Activated CD4-positive, CD25-positive, alpha-beta regulatory T cell treated with anti-CD3 and anti-CD28 coated beads, Interleukin-2, amount 50 U/mL, for 16 hours (primary cell): ENCODE data around the gene MRPS24.

Source experiments
- DNase-seq: peaks from one replicate; pipeline ENCODE4 v3.0.0-alpha.2; 2020; ENCODE audit warnings: low read depth, low spot score

The MRPS24 gene

DNA sequence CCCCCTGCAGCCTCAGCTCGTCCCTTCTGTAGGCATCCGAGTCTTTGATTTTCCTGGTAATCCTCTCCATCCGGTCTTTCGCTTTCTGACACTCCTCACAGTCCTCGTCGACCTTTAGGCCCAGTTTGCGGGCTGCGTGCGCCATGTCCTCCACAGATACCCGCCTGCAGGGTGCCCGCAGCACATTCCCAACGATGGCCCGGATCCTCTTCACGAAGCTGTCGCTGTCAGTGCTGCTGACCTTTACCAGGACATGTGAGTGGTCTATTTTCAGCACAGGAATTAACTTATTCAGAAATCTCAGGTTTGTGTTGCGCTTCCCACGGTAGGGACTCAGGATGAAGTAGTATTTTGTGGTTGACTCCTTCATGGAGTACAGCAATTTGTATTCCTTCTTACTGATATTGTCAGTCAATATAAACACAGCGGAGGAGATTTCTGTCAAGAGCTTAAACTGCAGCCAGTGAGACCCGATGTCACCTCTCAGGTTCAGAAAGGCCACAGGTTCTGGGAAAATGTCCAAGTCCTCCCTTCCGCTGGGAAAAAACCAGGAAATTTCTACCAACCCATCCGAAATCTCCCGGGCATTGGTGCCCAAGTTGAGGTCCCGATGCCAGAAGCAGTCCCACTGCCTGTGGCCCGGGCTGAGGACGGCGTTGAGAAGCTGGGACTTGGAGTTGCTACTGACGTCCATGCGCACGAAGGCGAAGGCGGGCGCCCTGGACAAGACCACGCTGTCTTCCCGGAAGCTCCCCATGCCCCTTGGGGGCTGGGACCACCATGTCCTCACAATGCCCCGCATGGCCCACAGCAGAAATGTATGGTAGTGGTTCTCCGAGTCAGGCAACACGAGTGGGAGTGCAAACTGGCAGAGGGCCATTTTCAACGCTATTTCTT lies 8.9 kb upstream of the MRPS24 start:
- no peak for DNase-seq

DNA sequence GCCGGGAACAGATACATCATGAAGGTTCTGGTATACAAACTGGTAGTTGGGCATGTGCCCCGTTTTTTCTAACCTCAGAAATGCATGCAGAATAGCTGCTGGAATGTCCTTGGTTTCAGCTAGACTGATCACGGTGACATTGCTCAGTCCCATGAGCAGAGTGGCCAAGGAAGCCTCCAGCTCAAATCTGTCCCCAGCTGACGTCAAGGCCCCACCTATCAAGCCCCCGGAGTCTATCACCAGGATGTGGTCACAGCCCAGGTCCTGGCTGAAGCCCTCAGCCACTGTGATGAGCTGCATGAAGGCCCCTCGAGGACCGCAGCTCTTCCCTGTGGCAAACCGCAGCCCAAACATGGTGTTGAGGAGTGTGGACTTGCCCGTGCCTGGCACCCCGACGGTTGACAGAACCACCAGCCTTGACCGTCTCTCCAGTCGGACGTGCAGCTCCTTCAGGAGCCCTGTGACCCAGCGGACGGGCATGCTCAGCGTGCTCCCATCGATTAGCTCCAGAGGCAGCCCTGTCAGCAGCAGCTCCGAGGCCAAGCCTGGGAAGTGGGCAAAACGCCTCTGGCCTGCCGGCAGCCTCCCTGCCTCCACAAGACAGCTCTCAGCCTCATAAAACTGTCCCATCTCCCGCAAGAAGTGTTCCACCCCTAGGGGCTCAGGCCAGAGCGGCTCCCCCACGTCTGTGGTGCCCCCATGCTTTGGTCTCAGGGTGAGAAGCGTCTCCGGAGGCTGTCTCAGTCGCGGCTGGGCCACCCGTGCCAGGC lies 7.8 kb upstream of the MRPS24 start:
- DNase-seq, result no peak

DNA sequence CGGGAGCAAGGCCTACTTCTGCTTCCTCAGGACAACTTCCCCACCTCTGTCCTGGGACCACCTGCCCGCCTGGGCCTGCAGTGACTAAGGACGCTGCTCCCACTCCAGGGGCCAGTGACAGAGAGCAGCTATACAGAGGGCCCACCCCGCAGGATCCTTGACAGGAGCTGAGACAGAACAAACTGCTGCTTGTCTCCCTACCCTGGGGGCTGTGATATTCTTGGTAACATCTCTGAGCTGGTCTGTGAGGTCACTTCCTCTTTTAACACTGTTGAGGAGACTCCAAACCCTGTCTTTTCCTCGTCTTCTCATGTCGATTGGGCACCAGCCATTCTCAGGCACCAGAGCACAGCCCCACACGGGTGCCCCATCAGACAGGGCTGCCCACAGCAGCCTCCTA lies 6.9 kb upstream of the MRPS24 start:
- no peak for DNase-seq

DNA sequence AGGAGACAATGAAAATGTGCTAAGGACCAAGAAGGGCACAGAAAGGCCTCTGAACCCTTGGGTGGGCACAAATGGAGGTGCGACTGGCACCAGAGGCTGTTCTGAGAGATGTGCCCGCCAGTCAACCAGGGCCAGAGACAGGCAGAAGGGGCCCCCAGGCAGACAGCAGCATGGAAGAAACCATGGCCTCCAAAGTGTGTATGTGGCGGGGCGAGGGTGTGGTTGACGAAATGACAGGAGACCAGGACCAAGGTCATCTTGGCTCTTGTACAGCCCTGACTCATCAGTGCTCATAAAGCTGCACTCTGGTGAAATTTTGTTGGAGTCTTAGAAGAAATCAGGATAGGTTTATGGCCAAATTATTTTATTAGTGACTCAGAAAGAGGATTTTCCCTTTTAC lies 4.0 kb upstream of the MRPS24 start:
- no peak for DNase-seq

DNA sequence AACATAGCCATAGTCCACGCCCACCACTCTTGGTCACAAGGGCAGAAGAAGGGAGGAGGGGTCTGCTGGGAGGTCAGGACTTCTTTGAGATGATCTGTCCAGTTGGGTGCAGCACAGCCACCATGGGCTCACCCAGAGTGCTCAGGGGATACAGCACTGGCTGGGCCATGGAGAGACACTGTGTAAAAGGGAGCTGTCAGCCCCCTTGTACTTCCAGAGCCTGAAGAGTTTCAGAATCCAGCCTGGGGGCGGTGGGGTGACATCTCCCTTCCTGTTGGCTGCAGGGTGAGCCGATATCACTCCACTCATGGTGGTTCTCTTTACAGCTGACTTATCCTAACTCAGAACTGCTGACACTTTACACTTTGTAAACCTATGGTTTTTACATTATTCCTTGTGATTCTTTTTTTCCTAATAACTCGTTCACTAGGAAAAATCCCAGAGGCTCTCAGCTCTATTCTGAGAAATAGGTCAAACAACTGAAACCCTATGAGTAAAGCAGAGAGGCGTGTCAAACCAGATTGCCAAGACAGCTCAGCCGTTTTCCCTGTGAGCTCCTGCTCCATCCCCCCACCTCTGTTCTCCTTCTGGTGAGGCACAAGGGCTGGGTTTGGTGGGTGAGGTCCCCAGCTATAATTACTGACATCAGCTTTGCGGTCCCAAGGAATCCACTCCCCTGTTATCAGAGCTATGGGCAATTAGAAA lies 3.2 kb upstream of the MRPS24 start:
- DNase-seq, result no peak

DNA sequence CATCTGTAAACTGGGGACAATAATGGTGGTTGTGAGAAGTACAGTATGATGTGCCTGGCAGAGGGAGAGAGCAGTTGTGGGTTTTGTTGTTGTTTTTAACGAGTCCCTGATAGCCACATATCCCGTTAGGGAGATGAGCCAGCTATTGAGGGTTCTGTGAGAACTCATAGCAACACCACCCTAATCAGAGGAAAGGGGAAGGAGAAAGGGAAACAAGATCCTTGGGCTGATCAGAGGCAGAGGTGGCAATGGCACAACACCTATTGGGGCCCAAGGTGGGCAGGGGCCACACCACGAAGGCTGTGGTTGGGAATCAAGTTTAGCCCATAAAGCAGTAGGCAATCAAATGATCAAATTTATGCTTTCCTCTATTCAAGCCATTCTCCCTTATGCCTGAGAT lies 1.7 kb upstream of the MRPS24 start:
- no peak for DNase-seq

DNA sequence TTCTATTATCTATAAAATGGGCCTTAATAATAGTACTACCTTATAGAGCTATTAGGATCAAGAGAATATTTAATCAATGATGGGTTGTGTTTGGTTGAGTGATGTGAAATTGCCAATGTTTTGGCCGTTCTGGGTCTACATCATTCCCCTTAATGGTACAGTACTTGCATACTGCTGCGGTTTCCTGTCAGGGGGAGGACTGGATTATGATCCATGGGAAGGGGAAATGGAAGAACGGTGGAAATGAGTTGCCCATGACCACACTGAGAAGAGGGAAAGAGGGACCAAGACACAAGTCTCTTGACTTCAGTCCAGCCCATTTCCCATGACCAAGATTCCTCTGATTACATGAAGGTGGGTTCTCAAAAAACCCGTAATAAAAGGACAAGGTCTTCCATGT lies 999 bp upstream of the MRPS24 start:
- no peak for DNase-seq

DNA sequence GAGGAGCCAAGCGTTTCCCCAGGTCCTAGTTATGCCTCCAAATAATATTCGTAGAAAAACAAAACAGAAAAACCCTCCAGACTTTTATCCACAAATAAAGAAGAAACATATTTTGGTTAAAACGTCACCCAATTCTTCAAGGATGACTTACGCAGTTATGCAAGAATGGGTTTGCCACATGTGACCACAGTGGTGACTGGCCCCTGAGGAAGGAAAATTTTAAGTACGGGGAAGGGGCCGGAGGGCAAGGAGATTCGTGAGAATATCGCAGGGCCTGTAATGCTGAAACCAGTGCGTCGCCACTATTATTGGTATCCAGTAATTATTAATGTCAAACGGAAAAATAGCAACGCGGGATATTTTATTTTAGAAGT lies 537 bp upstream of the MRPS24 start:
- no peak for DNase-seq

DNA sequence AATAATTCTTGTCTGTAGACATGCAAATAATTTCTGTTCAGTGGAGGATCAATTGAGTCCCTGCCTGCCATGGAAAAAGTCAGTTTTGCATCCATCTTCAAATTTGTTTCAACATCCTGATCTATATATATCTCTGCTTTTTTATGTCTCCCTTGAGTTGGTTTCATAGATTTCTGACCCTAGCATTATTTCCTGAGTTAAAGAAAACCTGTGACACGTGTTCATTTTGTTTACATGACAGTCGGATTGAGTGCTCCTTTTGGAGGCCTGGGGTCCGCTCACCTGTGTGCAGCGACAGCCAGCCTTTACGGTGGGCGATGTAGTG lies 674 bp downstream of the MRPS24 start:
- DNase-seq, result no peak

DNA sequence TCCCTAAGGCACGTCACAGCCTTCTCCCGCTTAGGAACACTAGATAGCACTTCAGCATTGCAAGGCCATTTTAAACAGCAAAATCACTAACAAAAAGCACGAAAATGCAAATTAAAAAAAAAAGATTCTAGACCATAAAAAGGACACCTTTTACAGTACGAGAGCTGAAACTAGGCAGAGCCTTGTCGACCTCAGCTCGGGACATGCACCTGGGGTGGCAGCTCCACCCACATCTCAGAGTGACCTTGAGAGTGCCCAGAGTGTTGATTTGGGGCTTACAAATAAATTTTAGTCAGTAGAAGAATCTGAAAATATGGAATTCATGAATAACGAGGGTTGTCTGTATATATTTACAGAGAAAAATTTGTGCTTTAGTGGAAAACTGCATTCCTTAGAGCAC lies 1.1 kb downstream of the MRPS24 start:
- DNase-seq, result no peak

DNA sequence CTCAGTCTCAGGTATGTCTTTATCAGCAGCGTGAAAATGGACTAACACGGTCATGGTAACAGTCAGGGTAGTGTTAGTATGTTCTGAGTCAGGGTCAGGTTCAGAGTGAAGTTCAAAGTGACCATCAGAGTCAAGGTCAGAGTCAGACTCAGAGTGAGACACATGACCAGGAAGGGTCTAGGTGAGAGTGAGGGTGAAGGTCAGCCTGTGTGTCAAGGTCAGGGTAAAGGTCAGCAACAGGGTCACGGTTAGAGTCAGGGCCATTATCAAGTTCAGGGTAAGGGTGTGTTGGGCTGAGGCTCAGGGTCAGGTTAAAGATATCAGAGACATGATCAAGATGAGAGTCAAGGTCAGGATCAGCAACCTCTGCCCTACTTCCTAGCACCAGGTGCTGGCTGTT lies 4.0 kb downstream of the MRPS24 start:
- no peak for DNase-seq

DNA sequence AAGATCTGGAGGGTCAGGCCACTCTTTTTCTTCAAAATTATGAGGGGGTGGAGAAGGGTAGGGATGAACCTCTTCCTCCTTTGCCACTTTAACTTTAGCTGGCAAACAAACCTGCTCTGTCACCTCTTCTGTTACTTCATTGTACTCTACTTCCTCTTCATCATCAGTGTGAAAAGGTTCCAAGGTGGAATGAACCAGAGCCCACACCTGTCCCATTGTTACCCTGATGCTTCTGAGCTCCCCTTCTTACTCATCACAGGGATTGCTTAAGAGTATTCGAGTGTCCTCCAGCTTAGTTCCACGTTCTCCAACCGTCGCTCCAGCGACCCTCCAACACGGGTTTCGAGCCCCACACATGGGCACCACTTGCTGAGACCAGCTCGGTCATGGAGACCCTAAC lies 5.2 kb downstream of the MRPS24 start:
- no peak for DNase-seq

DNA sequence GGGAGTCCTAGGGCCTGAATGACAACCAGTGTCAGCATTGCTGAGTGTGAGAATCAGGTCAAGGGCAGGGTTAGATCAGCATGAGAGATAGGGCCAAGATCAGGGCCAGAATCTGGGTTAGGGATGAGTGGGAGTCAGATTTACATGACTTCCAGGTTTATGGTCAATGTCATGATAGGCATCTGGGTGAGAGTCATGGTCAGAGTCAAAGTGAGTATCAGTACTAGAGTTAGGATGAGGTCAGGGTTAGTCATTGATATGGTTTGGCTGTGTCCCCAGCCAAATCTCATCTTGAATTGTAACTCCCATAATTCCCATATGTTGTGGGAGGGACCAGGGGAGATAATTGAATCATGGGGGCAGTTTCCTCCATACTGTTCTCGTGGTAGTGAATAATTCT lies 12.3 kb downstream of the MRPS24 start:
- no peak for DNase-seq

DNA sequence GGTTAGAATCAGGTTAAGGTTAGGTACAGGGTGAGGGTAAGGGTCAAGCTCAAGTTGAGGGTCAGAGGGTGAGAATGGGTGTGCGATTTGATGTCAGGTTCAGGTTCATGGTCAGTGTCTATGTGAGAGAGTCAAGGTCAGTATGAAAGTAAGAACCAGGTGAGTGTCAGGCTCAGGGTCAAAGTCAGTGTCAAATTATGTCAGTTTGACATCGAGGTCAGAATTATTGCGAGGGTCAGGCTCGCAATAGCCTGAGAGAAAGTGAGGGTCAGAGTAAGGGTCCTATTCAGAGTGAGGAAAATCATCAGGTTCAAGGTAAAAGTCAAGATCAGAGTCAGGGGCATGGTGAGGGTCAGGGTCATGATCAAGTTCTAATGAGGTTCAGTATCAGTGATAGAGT lies 13.0 kb downstream of the MRPS24 start:
- DNase-seq, result no peak

DNA sequence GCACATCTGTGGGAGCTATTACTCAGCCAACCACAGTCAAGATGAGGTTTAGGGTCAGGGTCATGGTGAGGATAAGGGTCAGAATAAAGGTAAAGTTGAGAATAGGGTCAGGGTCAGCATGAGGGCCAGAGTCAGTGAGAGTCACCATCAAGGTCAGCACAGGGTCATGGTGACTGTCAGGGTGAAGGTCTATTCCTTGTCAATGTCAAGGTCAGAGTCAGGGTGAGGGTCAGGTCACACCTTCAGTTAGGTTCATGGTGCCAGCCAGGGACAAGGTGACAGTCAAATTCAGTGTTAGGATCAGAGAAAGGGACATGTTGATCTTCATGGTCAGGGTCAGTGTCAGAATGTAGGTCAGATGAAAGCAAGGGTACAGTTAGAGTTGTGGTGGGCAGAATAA lies 14.1 kb downstream of the MRPS24 start:
- no peak for DNase-seq

DNA sequence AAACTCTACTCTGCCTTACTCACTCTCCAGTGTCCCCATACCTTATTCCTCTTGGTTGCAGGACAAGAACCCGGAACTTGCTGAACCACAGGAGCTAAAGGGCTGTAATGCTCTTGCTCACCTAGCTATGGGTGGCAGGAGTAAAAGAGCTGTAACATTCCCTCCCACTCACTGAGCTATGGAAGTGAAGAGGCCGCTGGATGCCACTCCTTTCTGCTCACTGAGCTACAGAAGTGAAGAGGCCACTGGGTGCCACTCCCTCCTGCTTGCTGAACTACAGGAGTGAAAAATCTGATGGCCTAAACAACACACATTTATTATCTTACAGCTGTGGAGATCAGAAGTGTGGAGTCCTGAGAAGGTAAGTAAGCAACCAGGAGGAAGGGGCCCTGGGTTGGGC lies 17.5 kb downstream of the MRPS24 start:
- DNase-seq, result no peak

DNA sequence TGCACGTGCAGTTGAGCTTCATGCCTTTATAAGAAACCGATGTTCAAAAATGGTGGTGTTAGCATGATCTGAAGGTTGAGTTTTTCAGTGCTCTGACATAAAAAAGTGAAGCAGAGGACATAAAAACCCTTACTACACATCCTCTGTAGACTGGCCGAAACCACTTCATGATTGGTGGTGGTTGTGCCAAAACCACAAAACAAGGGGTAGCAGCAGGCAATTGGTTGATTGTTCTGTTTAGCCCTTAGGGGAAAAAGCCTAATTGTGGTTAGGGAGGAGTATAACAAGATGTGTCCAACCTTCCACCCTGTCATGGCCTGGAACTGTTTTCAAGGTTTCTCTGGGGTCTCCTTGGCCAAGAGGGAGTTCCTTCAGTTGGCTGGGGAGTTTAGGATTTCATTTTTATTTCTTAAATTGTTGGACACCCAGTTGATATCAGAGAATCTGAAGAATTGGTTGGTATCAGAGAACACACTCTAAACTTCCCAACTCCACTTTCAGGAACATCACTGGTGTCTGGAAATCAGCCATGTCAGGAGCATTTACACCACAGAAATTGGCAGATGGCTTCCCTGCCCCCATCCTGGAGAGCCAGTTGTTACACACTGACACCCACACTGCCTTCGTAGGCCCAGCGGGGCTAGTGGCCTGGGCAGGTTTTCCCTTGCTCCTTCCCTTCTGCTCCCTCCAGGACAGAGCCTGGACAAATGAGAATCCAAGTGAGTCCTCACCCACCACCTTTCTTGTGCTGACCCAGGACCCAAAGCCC lies 18.8 kb downstream of the MRPS24 start:
- DNase-seq, result no peak

DNA sequence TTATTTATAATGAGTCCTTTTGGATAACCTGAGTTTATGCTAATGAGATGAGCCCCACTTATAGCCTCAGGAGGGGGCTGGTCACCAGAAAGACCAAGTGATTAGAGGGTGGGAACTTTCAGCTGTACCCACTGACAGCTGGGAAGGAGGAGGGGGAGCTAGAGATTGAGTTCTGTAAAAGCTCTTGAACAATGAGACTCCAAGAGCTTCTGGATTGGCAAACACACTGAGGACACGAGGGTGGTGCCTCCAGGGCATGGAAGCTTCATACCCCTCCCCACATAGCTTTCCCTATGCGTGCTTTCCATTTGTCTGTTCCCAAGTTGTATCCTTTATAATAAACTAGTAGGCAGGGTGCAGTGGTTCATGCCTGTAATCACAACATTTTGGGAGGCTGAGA lies 20.3 kb downstream of the MRPS24 start:
- no peak for DNase-seq

DNA sequence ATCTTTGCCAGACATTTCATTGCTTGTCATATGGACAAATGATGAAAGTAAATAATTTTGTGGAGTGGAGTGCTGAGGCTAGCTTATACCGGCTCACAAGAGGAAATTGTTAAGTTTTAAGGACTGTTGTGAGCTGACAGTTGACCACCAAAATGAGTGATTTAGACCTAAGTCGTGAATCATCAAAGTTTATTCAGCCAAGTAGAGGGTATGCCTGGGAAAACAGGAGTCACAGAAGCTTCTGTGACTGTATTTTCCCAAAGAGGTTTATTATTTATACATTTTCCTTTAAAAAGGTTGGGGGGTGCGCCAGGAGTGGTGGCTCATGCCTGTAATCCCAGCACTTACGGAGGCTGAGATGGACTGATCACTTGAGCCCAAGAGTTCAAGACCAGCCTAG lies 21.8 kb downstream of the MRPS24 start:
- DNase-seq, result no peak

DNA sequence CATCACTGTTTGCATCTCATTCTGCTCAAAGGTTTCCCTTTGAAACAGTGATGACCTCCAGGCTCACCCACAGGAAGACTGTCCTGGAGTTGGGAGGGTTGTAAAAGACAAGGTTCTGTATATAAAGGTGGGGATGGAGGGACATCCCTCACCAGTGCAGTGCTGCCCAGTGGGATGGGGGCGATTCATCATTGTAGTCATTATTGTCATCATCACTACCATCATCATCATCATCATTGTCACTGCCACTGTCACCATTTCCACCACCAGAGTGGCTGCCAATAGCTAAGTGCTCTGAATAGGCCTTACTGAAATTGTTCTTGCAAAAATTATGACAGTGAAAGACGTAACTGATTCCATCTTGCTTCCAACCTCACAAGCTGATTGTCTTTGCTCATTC lies 24.7 kb downstream of the MRPS24 start:
- DNase-seq, result no peak

DNA sequence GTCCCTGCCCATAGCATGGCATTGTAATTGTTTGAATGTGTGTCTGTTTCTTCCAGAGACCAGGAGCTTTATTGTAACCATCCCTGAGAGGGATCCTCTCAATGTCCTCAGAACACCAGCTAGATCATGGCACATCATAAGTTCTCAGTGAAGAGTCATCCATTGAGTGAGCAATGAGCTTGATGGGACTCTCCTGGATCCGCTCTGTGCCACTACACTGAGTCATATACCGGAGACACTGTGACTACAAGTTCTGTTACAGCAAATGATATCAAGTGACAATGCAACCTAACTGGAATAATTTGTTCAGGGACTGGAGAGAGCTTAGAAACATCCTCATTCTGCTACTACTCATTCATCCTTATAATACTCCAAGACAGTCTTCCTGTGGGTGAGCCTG lies 25.1 kb downstream of the MRPS24 start:
- DNase-seq, result no peak

DNA sequence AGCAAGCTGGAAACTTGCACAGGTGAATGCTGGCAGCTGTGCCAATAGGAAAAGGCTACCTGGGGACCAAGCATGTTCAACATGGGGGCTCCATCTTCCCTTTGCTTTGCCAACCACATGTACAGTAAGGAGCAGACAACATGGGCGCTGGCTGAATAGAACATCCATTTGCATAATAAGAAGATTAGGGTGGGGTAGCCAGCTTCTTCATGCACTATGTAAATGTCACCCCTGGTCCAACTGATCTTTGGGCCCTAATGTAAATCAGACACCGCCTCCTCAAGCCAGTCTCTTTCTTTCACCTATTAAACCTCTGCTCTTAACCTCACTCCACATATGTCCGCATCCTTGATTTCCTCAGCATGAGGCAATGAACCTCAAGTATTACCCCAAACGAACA lies 26.0 kb downstream of the MRPS24 start:
- DNase-seq, result no peak
